Gastrocnemius medialis (tissue), 4 donors: ENCODE data around the gene IGFALS.

Experiments used
- POLR2A ChIP-seq, 2 donors: fragments of 450-650 bp; IDR thresholded peaks; one replicate each; pipeline ENCODE4 v1.6.1; 2017; ENCODE audit warnings: antibody characterized with exemption in 2 of 2, mild to moderate bottlenecking in 2 of 2, moderate library complexity in 2 of 2
- TF ChIP-seq, protein P1 (sequence below), 5 experiments: fragments of 450-650 bp in 3 of 5; fragments of 200-600 bp in 2 of 5; sonication (generic) in 2 of 5; IDR thresholded peaks in 4 of 5; conservative IDR thresholded peaks in 1 of 5; 1 replicate in 4 of 5; 2 replicates in 1 of 5; pipeline ENCODE4 v1.5.1; 2016 to 2019; ENCODE audit warnings: antibody characterized with exemption in 5 of 5, mild to moderate bottlenecking in 3 of 5, moderate library complexity in 3 of 5

DNA sequence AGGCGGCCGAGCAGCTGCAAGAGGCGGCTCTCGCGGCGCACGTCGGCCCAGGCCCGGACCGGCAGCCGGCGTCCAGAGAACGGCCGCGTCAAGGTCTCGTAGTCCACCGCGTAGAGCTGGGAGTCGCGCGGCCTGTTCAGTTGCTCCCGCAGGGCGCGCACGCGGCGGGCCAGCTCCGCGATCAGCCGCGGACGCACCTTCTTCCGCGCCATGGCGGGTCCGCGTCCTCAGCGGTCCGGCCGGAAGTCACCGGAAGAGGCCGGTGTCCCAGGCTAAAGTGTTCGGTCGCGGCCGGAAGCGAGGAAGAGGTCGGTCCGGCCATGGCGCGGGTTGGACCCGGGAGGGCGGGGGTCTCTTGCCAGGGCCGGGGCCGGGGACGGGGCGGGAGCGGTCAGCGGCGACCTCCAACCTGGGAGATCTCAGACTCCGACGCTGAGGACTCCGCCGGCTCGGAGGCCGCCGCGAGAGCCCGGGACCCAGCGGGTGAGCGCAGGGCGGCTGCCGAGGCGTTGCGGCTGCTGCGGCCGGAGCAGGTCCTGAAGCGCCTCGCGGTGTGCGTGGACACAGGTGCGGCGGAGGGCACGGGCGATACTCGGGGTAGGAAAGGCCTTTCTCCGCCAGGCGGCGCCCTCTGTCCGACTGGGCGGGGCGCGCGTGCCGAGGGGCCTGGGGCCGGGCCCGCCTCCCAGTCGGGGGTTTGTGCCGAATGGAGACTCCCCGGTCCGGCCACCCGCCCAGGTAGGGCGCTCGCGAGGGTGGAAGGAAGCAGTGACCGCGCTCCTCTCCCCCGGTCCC lies 20.4 kb downstream of the IGFALS start, which contains the start of gene MRPS34:
- TF ChIP-seq, protein P1, sequence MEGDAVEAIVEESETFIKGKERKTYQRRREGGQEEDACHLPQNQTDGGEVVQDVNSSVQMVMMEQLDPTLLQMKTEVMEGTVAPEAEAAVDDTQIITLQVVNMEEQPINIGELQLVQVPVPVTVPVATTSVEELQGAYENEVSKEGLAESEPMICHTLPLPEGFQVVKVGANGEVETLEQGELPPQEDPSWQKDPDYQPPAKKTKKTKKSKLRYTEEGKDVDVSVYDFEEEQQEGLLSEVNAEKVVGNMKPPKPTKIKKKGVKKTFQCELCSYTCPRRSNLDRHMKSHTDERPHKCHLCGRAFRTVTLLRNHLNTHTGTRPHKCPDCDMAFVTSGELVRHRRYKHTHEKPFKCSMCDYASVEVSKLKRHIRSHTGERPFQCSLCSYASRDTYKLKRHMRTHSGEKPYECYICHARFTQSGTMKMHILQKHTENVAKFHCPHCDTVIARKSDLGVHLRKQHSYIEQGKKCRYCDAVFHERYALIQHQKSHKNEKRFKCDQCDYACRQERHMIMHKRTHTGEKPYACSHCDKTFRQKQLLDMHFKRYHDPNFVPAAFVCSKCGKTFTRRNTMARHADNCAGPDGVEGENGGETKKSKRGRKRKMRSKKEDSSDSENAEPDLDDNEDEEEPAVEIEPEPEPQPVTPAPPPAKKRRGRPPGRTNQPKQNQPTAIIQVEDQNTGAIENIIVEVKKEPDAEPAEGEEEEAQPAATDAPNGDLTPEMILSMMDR (IDR thresholded peaks at IDR 0.05 in 4 of 5, conservative IDR thresholded peaks at IDR 0.05 in 1 of 5), result peak; percentile 65 to 89 (median 74)
- peak; percentile 30 to 57 for TF ChIP-seq POLR2A (IDR thresholded peaks at IDR 0.05)
